Right lobe of liver (tissue), 6 donors: ENCODE results near the gene RASSF4. TPM values are rescaled to one million over a fixed set of nuclear protein-coding genes. Genes with fewer than 3 reads are reported as not detected.

ENCODE experiments used
- ATAC-seq, 4 donors: fragments of 200-7000 bp; cut with Tn5 transposase; one replicate each; pipeline ENCODE4 v1.9.1; 2020; ENCODE audit warnings: mild to moderate bottlenecking in 4 of 4, moderate library complexity in 4 of 4
- DNase-seq, 3 donors: peaks; one replicate each; pipeline ENCODE4 v3.0.0-alpha.2; 2020
- H3K27ac ChIP-seq, 3 donors: fragments of 200-600 bp; one replicate each; pipeline ENCODE4 v1.8.0; 2022
- H3K27me3 ChIP-seq, 2 donors: fragments of 200-600 bp; one replicate each; pipeline ENCODE4 v1.8.0; 2022
- H3K36me3 ChIP-seq, 4 donors: fragments of 200-600 bp; sonication (generic) in 1 of 4; one replicate each; pipeline versions ENCODE4 v1.5.1 to v1.8.0; 2017 to 2022; ENCODE audit warnings: control low read depth in 1 of 4
- H3K4me1 ChIP-seq, 4 donors: fragments of 200-600 bp; sonication (generic) in 1 of 4; one replicate each; pipeline versions ENCODE4 v1.5.1 to v1.8.0; 2017 to 2022; ENCODE audit warnings: control low read depth in 1 of 4
- H3K4me3 ChIP-seq, 3 donors: fragments of 200-600 bp; one replicate each; pipeline ENCODE4 v1.8.0; 2022
- H3K9me3 ChIP-seq, 4 donors: fragments of 200-600 bp; sonication (generic) in 1 of 4; one replicate each; pipeline versions ENCODE4 v1.5.1 to v1.8.0; 2017 to 2022; ENCODE audit warnings: control low read depth in 1 of 4
- POLR2A ChIP-seq: fragments of 450-650 bp; IDR thresholded peaks from one replicate; pipeline ENCODE4 v1.6.1; 2017; ENCODE audit warnings: antibody characterized with exemption, mild to moderate bottlenecking
- WGBS: methylation state at CpG from one replicate; pipeline ENCODE4 v1.1.6; 2018; ENCODE audit warnings: low coverage, low lambda C conversion rate; ENCODE audit not compliant: insufficient coverage; ENCODE audit errors: missing lambda C conversion rate; 5-methylcytosine and 5-hydroxymethylcytosine counted together
- intact Hi-C, 2 donors: fragments of 100-400 bp; cut with DNase I; formaldehyde crosslinking; loops; one replicate each; pipeline versions ENCODE4 v1.11.2 to v1.14.1; 2022
- total RNA-seq, 6 experiments: library from RNA; depleted of rRNA in 2 of 6; stranded (reverse); fragments of >200 nt in 2 of 6; fragmentation: NEBNext Ultra II Directional in 3 of 6; extraction: Animal tissue kit (Norgen Biotek cat#: 25700) in 3 of 6; gene quantifications; one replicate each; pipeline versions ENCODE4 v1.1.0 to v1.2.4, GENCODE V29; 2016 to 2023
- TF ChIP-seq, protein P1 (sequence below), 4 donors: fragments of 200-600 bp in 3 of 4; fragments of 450-650 bp in 1 of 4; IDR thresholded peaks; one replicate each; pipeline versions ENCODE4 v1.5.1 to v1.8.0; 2016 to 2022; ENCODE audit warnings: antibody characterized with exemption in 4 of 4, mild to moderate bottlenecking in 2 of 4
- donor health status: DM: no; HTN: yes; CAD: no.
- donor health status: DM: no; HTN: no; CAD: no.
- donor health status: DM: no; HTN: no; CAD: no.
- donor health status: DM: no; HTN: yes; CAD: no.
- donor health status: DM: no; HTN: yes; CAD: no.

Gene RASSF4
- total RNA-seq, 6 experiments from 2014 or later = 13.6 to 28.5 (median 19.6) TPM

GRCh38 chr10:44947371-44948152, 12.0 kb upstream of the RASSF4 start:
- H3K27me3 ChIP-seq = no peaks in the 10 kb centered on the region
- H3K27ac ChIP-seq = no peak overlapping the region
- WGBS = 50% methylated on average over 5 of the region's 6 CpGs
- peaks cover 0 to 14% (median 0%) of the 10 kb centered on the region in 4 donors for H3K4me1 ChIP-seq
- no peak for DNase-seq
- H3K36me3 ChIP-seq = no peaks in the 10 kb centered on the region
- ATAC-seq = peak in 3 of 4 donors; percentile 24 to 61 (median 59)
- peaks cover 0 to 5% (median 0%) of the 10 kb centered on the region in 4 donors for H3K9me3 ChIP-seq
- no peak overlapping the region for H3K4me3 ChIP-seq
- intact Hi-C loops = no loop called here
- TF ChIP-seq, protein P1, sequence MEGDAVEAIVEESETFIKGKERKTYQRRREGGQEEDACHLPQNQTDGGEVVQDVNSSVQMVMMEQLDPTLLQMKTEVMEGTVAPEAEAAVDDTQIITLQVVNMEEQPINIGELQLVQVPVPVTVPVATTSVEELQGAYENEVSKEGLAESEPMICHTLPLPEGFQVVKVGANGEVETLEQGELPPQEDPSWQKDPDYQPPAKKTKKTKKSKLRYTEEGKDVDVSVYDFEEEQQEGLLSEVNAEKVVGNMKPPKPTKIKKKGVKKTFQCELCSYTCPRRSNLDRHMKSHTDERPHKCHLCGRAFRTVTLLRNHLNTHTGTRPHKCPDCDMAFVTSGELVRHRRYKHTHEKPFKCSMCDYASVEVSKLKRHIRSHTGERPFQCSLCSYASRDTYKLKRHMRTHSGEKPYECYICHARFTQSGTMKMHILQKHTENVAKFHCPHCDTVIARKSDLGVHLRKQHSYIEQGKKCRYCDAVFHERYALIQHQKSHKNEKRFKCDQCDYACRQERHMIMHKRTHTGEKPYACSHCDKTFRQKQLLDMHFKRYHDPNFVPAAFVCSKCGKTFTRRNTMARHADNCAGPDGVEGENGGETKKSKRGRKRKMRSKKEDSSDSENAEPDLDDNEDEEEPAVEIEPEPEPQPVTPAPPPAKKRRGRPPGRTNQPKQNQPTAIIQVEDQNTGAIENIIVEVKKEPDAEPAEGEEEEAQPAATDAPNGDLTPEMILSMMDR (IDR thresholded peaks at IDR 0.05) = no peak

DNA sequence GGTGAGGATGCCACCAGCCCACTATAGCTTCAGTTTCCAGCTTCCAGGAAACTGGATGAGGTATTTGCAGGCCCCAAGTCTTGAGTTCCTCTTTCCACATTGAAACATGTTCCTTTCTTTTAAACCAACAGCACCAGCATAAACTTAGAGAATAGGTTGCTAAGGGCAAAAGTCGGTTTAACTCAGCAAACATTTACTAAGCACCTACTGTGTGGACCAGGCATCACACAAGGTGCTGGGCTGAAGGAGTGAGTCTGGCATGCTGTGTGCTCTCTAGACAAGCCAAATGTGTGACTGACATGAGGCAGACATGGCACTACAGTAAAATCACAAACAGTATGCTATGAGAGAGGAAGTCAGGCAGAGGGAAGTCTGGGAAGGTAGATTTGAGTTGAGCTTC, 11.0 kb upstream of the RASSF4 start:
- no peak for DNase-seq
- no peaks in the 10 kb centered on the region for H3K36me3 ChIP-seq
- no peak overlapping the region for H3K4me3 ChIP-seq
- WGBS = no CpG with 5 or more reads among the region's 1 CpG
- no peaks in the 10 kb centered on the region for H3K27me3 ChIP-seq
- peaks cover 0 to 14% (median 0%) of the 10 kb centered on the region in 4 donors for H3K4me1 ChIP-seq
- intact Hi-C loops = no loop called here
- TF ChIP-seq, protein P1 (IDR thresholded peaks at IDR 0.05) = no peak
- TF ChIP-seq POLR2A = no peak
- ATAC-seq = no peak
- no peak overlapping the region for H3K27ac ChIP-seq
- H3K9me3 ChIP-seq = peaks cover 0 to 5% (median 0%) of the 10 kb centered on the region in 4 donors

GRCh38 chr10:44949127-44949802, 10.3 kb upstream of the RASSF4 start:
- H3K27me3 ChIP-seq = no peaks in the 10 kb centered on the region
- TF ChIP-seq, protein P1 (IDR thresholded peaks at IDR 0.05) = no peak
- TF ChIP-seq POLR2A = no peak
- H3K36me3 ChIP-seq = peaks cover 0 to 4% (median 0%) of the 10 kb centered on the region in 4 donors
- peaks cover 0 to 3% (median 0%) of the 10 kb centered on the region in 4 donors for H3K9me3 ChIP-seq
- DNase-seq = no peak
- intact Hi-C loops = no loop called here
- no peak for ATAC-seq
- H3K27ac ChIP-seq = no peak overlapping the region
- 58% methylated on average over 4 of the region's 5 CpGs for WGBS
- no peak overlapping the region for H3K4me3 ChIP-seq
- H3K4me1 ChIP-seq = peaks cover 0 to 14% (median 0%) of the 10 kb centered on the region in 4 donors

GRCh38 chr10:44949915-44950314, 9.7 kb upstream of the RASSF4 start:
- intact Hi-C loops = no loop called here
- no peak overlapping the region for H3K4me3 ChIP-seq
- no peak for TF ChIP-seq POLR2A
- TF ChIP-seq, protein P1 (IDR thresholded peaks at IDR 0.05) = no peak
- H3K36me3 ChIP-seq = peaks cover 0 to 4% (median 0%) of the 10 kb centered on the region in 4 donors
- ATAC-seq (peak in 2 of 4 donors; percentile 18 to 60), DNase-seq (no peak)
- no peaks in the 10 kb centered on the region for H3K9me3 ChIP-seq
- H3K27ac ChIP-seq = no peak overlapping the region
- H3K27me3 ChIP-seq = no peaks in the 10 kb centered on the region
- WGBS = 80% methylated on average over 1 of the region's 3 CpGs
- peaks cover 0 to 14% (median 0%) of the 10 kb centered on the region in 4 donors for H3K4me1 ChIP-seq
